Osteocyte (in vitro differentiated cells): ENCODE results near the gene SKA1. TPM values are rescaled to one million over a fixed set of nuclear protein-coding genes. Genes with fewer than 3 reads are reported as not detected.

Experiments used
- DNase-seq: peaks from one replicate; pipeline ENCODE4 v3.0.0; 2021; ENCODE audit warnings: mixed read lengths; ENCODE audit not compliant: unreplicated experiment; ENCODE audit errors: extremely low spot score
- H3K27ac Mint-ChIP-seq: one replicate; pipeline ENCODE4 v1.8.0; 2021; ENCODE audit warnings: mild to moderate bottlenecking, mixed read lengths; ENCODE audit not compliant: unreplicated experiment
- H3K27me3 Mint-ChIP-seq: one replicate; pipeline ENCODE4 v1.8.0; 2021; ENCODE audit warnings: mixed read lengths; ENCODE audit not compliant: unreplicated experiment
- H3K36me3 Mint-ChIP-seq: one replicate; pipeline ENCODE4 v1.8.0; 2021; ENCODE audit warnings: mixed read lengths; ENCODE audit not compliant: unreplicated experiment
- H3K4me1 Mint-ChIP-seq: one replicate; pipeline ENCODE4 v1.8.0; 2021; ENCODE audit warnings: mixed read lengths; ENCODE audit not compliant: unreplicated experiment
- H3K4me3 Mint-ChIP-seq: one replicate; pipeline ENCODE4 v1.8.0; 2021; ENCODE audit warnings: mild to moderate bottlenecking, moderate library complexity, mixed read lengths; ENCODE audit not compliant: unreplicated experiment
- H3K9me3 Mint-ChIP-seq: one replicate; pipeline ENCODE4 v1.8.0; 2021; ENCODE audit warnings: mixed read lengths; ENCODE audit not compliant: unreplicated experiment
- total RNA-seq: library from RNA; stranded (reverse); gene quantifications from 2 replicates; pipeline ENCODE4 v1.2.1, GENCODE V29; 2021
- TF ChIP-seq, protein P1 (sequence below): fragments of 200-600 bp; sonication (generic); IDR thresholded peaks from 2 replicates; pipeline ENCODE4 v1.5.0; 2021; ENCODE audit warnings: antibody characterized with exemption, mild to moderate bottlenecking, moderate library complexity

Gene SKA1
- total RNA-seq, 1 donor from 2014 or later = 3.5 TPM

DNA sequence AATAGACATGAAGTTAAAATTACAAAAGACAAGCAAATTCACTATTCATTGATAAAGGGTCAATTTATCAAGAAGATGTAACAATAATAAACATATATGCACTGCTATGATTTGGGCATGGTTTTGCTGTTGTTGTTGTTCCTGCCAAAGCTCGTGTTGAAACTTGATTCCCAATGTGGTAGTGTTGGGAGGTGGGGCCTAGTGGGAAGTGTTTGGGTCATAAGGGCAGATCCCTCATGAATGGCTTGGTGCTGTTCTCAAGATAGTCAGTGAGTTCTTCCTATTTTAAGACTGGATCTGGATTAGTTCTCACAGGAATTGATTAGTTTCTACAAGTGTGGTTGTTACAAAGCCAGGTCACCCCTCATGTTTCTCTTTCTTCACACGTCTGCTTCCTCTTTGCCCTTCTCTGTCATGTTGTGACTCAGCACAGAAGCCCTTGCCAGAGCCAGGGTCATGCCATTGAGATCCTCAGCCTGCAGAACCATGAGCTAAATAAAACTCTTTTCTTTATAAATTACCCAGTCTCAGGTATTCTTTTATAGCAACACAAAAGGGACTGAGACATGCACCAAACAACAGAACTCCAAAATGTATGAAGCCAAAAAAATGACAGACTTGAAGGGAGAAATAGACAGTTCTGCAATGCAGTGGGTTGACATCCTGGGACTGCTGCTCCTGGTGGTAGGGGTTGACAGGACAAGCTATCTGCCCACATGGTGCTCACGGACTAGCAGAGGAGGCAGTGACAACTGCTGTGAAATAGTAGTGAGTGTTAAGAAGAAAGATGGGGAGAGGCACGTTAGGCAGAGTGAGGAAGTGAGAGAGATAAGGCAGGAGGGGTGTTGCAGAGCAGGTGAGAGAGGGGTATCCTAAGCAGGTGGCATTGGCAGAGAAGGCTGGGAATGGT, 18.6 kb upstream of the SKA1 start:
- Mint-ChIP-seq H3K4me3 (no peak overlapping the region), H3K27ac (no peak overlapping the region), H3K27me3 (peaks cover 35% of the 10 kb centered on the region), H3K4me1 (no peaks in the 10 kb centered on the region), H3K36me3 (no peaks in the 10 kb centered on the region), H3K9me3 (no peaks in the 10 kb centered on the region)
- no peak for DNase-seq
- TF ChIP-seq, protein P1, sequence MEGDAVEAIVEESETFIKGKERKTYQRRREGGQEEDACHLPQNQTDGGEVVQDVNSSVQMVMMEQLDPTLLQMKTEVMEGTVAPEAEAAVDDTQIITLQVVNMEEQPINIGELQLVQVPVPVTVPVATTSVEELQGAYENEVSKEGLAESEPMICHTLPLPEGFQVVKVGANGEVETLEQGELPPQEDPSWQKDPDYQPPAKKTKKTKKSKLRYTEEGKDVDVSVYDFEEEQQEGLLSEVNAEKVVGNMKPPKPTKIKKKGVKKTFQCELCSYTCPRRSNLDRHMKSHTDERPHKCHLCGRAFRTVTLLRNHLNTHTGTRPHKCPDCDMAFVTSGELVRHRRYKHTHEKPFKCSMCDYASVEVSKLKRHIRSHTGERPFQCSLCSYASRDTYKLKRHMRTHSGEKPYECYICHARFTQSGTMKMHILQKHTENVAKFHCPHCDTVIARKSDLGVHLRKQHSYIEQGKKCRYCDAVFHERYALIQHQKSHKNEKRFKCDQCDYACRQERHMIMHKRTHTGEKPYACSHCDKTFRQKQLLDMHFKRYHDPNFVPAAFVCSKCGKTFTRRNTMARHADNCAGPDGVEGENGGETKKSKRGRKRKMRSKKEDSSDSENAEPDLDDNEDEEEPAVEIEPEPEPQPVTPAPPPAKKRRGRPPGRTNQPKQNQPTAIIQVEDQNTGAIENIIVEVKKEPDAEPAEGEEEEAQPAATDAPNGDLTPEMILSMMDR = no peak

DNA sequence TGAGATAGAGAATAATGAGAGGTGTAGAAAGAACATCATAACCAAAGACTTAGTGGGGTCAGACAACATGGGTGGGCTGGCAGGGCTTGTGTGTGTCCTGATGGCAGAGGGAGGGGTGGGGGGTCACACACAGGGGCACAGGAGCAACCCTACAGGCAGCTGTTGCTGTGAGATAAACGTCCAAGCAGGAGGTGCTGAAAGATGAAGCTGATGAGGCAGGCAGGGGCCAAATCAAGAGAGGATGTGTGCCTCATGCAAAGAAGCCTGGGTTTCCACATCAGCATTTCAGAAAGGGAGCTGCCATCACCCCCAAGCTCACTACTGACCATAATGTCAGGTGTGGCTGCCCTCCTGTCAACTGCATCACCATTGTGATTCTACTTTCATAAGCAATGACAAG, 16.0 kb upstream of the SKA1 start:
- Mint-ChIP-seq H3K4me1 (no peaks in the 10 kb centered on the region), H3K9me3 (no peaks in the 10 kb centered on the region), H3K4me3 (no peak overlapping the region), H3K27me3 (peaks cover 28% of the 10 kb centered on the region), H3K36me3 (no peaks in the 10 kb centered on the region), H3K27ac (no peak overlapping the region)
- DNase-seq = no peak
- TF ChIP-seq, protein P1 = no peak

DNA sequence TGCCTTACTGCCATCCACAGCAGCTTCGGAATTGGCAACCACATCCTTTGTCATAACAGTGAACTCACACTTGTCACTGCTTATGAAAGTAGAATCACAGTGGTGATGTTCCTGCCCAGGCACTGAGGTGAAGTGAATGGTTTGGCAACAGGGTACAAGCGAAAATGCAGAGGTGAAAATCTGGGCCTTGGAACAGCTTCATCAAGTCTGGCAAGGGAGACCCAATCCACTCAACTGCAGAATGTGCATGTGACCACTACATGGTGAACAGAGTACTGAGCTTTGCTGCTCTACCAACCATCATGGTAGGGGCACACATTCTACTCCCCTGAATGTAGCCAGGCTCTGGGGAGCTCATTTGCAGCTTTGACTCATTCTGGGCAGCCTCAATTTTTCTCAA, 15.0 kb upstream of the SKA1 start:
- DNase-seq = no peak
- Mint-ChIP-seq H3K27me3 (peaks cover 28% of the 10 kb centered on the region), H3K36me3 (no peaks in the 10 kb centered on the region), H3K27ac (no peak overlapping the region), H3K9me3 (no peaks in the 10 kb centered on the region), H3K4me1 (no peaks in the 10 kb centered on the region), H3K4me3 (no peak overlapping the region)
- TF ChIP-seq, protein P1 = no peak

DNA sequence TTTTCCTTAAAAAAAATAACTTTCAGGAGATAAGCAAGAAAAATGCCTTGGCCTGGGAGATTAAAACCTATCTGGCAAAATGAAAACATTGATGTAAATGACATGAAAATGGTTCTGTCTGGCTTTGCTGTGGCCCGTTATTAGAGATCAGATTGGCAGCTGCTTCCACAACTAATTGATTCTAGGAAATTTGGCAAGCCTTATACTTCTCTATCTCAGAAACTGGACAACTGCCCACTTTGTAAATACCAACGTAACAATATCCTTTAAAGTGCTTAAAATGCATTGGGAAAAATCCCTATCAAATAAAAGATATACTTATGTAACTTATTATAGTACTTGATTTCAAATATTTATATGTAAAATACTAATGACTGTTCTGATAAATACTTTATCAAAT, 14.2 kb upstream of the SKA1 start:
- Mint-ChIP-seq H3K27me3 (peaks cover 28% of the 10 kb centered on the region), H3K4me3 (no peak overlapping the region), H3K9me3 (no peaks in the 10 kb centered on the region), H3K27ac (no peak overlapping the region), H3K36me3 (no peaks in the 10 kb centered on the region), H3K4me1 (no peaks in the 10 kb centered on the region)
- TF ChIP-seq, protein P1 = no peak
- DNase-seq = no peak

DNA sequence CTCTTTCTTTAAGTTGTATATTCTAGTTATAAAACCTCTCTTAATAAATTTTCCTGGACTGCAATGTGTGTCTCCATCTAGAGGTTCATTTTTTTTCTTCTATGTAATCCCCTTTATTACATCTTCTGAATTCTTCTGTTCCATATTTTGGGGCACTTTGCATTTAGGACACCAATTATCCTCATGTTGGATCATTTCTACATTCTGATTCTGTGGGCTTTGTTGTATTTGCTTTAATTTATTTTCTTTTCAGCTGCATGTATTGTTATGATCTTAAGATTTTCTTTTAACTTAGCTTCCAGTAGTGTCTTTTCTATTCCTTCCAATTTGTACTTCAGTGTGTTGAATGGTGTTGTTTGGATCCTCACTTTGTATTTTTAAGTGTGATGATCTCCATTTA, 5.2 kb upstream of the SKA1 start:
- Mint-ChIP-seq H3K4me3 (no peak overlapping the region), H3K9me3 (peaks cover 16% of the 10 kb centered on the region), H3K36me3 (no peaks in the 10 kb centered on the region), H3K4me1 (peaks cover 5% of the 10 kb centered on the region), H3K27ac (no peak overlapping the region), H3K27me3 (peaks cover 23% of the 10 kb centered on the region)
- TF ChIP-seq, protein P1 = no peak
- no peak for DNase-seq
